Osteocyte (in vitro differentiated cells): ENCODE results near the gene RAP2A. TPM values are rescaled to one million over a fixed set of nuclear protein-coding genes. Genes with fewer than 3 reads are reported as not detected.

ENCODE experiments used
- DNase-seq: peaks from one replicate; pipeline ENCODE4 v3.0.0; 2021; ENCODE audit warnings: mixed read lengths; ENCODE audit not compliant: unreplicated experiment; ENCODE audit errors: extremely low spot score
- H3K27ac Mint-ChIP-seq: one replicate; pipeline ENCODE4 v1.8.0; 2021; ENCODE audit warnings: mild to moderate bottlenecking, mixed read lengths; ENCODE audit not compliant: unreplicated experiment
- H3K27me3 Mint-ChIP-seq: one replicate; pipeline ENCODE4 v1.8.0; 2021; ENCODE audit warnings: mixed read lengths; ENCODE audit not compliant: unreplicated experiment
- H3K36me3 Mint-ChIP-seq: one replicate; pipeline ENCODE4 v1.8.0; 2021; ENCODE audit warnings: mixed read lengths; ENCODE audit not compliant: unreplicated experiment
- H3K4me1 Mint-ChIP-seq: one replicate; pipeline ENCODE4 v1.8.0; 2021; ENCODE audit warnings: mixed read lengths; ENCODE audit not compliant: unreplicated experiment
- H3K4me3 Mint-ChIP-seq: one replicate; pipeline ENCODE4 v1.8.0; 2021; ENCODE audit warnings: mild to moderate bottlenecking, moderate library complexity, mixed read lengths; ENCODE audit not compliant: unreplicated experiment
- H3K9me3 Mint-ChIP-seq: one replicate; pipeline ENCODE4 v1.8.0; 2021; ENCODE audit warnings: mixed read lengths; ENCODE audit not compliant: unreplicated experiment
- total RNA-seq: library from RNA; stranded (reverse); gene quantifications from 2 replicates; pipeline ENCODE4 v1.2.1, GENCODE V29; 2021
- TF ChIP-seq, protein P1 (sequence below): fragments of 200-600 bp; sonication (generic); IDR thresholded peaks from 2 replicates; pipeline ENCODE4 v1.5.0; 2021; ENCODE audit warnings: antibody characterized with exemption, mild to moderate bottlenecking, moderate library complexity

Gene RAP2A
- total RNA-seq, 1 donor from 2014 or later: 27.9 TPM

DNA sequence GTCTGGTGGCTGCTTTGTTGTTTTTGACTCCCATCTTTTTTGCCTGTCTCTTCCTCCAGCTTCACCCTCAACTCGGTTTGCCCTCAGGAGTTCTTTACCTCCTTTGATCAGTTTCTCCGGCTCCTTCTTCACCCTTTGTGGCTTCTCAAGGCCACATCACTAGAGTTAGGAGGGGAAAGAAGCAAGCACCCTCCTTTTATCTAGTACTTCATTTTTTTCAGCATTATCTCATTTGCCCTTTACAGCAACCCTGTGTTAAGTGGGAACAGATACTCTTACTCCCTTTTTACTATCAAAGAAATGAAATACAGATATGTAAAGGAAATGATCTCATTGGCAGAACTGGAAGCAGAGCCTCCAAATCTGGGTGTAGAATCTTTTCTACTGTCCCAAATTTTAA is 26.9 kb downstream of the RAP2A start:
- no peak overlapping the region for H3K27ac Mint-ChIP-seq
- H3K27me3 Mint-ChIP-seq: no peaks in the 10 kb centered on the region
- no peaks in the 10 kb centered on the region for H3K9me3 Mint-ChIP-seq

DNA sequence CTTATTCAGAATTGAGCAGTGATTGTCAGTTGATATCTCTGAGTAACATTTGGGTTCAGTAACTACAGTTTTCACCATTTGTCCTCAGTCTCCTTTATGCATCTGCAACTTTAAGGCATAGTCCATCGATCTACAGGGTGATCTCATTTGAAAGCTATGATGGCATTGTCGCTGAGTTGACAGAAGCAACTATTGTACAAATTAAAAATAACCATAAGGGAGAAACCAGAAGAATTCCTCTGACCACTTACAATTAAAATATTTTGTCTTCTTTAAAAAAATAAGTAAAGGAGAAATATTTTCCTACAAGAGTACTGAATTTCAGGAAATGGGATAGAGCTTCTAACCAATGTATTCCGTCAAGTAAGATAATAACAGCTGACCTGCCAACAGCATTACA is 30.6 kb downstream of the RAP2A start:
- Mint-ChIP-seq H3K27ac (peak overlapping the region; percentile 55), H3K27me3 (no peaks in the 10 kb centered on the region)

More for the DNA sequence above, 26.9 kb downstream of the RAP2A start:
- TF ChIP-seq, protein P1, sequence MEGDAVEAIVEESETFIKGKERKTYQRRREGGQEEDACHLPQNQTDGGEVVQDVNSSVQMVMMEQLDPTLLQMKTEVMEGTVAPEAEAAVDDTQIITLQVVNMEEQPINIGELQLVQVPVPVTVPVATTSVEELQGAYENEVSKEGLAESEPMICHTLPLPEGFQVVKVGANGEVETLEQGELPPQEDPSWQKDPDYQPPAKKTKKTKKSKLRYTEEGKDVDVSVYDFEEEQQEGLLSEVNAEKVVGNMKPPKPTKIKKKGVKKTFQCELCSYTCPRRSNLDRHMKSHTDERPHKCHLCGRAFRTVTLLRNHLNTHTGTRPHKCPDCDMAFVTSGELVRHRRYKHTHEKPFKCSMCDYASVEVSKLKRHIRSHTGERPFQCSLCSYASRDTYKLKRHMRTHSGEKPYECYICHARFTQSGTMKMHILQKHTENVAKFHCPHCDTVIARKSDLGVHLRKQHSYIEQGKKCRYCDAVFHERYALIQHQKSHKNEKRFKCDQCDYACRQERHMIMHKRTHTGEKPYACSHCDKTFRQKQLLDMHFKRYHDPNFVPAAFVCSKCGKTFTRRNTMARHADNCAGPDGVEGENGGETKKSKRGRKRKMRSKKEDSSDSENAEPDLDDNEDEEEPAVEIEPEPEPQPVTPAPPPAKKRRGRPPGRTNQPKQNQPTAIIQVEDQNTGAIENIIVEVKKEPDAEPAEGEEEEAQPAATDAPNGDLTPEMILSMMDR: no peak
- Mint-ChIP-seq H3K4me1 (peaks cover 12% of the 10 kb centered on the region), H3K4me3 (no peak overlapping the region), H3K36me3 (peaks cover 8% of the 10 kb centered on the region)
- DNase-seq: no peak

GRCh38 chr13:97466722-97467121 is 32.8 kb downstream of the RAP2A start:
- Mint-ChIP-seq H3K4me1 (peaks cover 17% of the 10 kb centered on the region), H3K36me3 (peaks cover 8% of the 10 kb centered on the region), H3K27ac (no peak overlapping the region), H3K4me3 (no peak overlapping the region), H3K9me3 (no peaks in the 10 kb centered on the region), H3K27me3 (no peaks in the 10 kb centered on the region)
- TF ChIP-seq, protein P1: no peak
- no peak for DNase-seq

More for the DNA sequence above, 30.6 kb downstream of the RAP2A start:
- H3K4me1 Mint-ChIP-seq: peaks cover 21% of the 10 kb centered on the region
- no peak for DNase-seq
- no peak overlapping the region for H3K4me3 Mint-ChIP-seq
- H3K9me3 Mint-ChIP-seq: no peaks in the 10 kb centered on the region
- TF ChIP-seq, protein P1: no peak
- H3K36me3 Mint-ChIP-seq: peaks cover 8% of the 10 kb centered on the region

GRCh38 chr13:97468331-97468730 is 34.4 kb downstream of the RAP2A start:
- TF ChIP-seq, protein P1: no peak
- Mint-ChIP-seq H3K27me3 (no peaks in the 10 kb centered on the region), H3K4me1 (peaks cover 17% of the 10 kb centered on the region), H3K4me3 (no peak overlapping the region), H3K9me3 (no peaks in the 10 kb centered on the region), H3K36me3 (peaks cover 8% of the 10 kb centered on the region), H3K27ac (no peak overlapping the region)
- DNase-seq: no peak

- Mint-ChIP-seq H3K9me3 (no peaks in the 10 kb centered on the region), H3K27me3 (no peaks in the 10 kb centered on the region), H3K27ac (no peak overlapping the region), H3K4me1 (peaks cover 6% of the 10 kb centered on the region), H3K4me3 (no peak overlapping the region), H3K36me3 (no peaks in the 10 kb centered on the region)
- DNase-seq: no peak
- TF ChIP-seq, protein P1: no peak
Observed at GRCh38 chr13:97471711-97472110, 37.7 kb downstream of the RAP2A start.
